Brain microvascular endothelial cell (primary cell): Measurements from ENCODE around the gene METTL1.
A peak's percentile ranks its signal among the peaks of the same experiment; 100 is the strongest.

Experiments used
- DNase-seq: peaks from one replicate; pipeline ENCODE4 v3.0.0-alpha.2; 2020
- H3K27ac ChIP-seq: fragments of 250-450 bp; sonication (Bioruptor Pico); 2 replicates; pipeline ENCODE4 v1.5.1; 2020; ENCODE audit warnings: mild to moderate bottlenecking, moderate library complexity
- H3K27me3 ChIP-seq: fragments of 250-450 bp; sonication (Bioruptor Pico); replicated peaks from 2 replicates; pipeline ENCODE4 v1.5.1; 2020; ENCODE audit warnings: mild to moderate bottlenecking
- H3K36me3 ChIP-seq: fragments of 250-450 bp; sonication (Bioruptor Pico); replicated peaks from 2 replicates; pipeline ENCODE4 v1.5.1; 2020; ENCODE audit warnings: mild to moderate bottlenecking
- H3K4me3 ChIP-seq: 2 replicates; pipeline ENCODE4 v1.5.1; 2011; ENCODE audit warnings: low read depth, mild to moderate bottlenecking, control low read depth, low read length, moderate library complexity
- CTCF ChIP-seq: IDR thresholded peaks from 2 replicates; pipeline ENCODE4 v1.5.1; 2011; ENCODE audit warnings: low read depth, mild to moderate bottlenecking, moderate library complexity, low read length, control low read depth, inconsistent platforms; ENCODE audit errors: missing control alignments
- in situ Hi-C: cut with HindIII; loops from 2 replicates; pipeline ENCODE4 v1.10.0; 2017; ENCODE audit warnings: low sequenced_read_pairs, low pct_ligation_motif_present

The METTL1 gene

GRCh38 chr12:57802607-57803006 is 30.7 kb upstream of the METTL1 start:
- Histone ChIP-seq H3K36me3 (peaks cover 27% of the 10 kb centered on the region), H3K27me3 (no peaks in the 10 kb centered on the region), H3K27ac (no peak overlapping the region), H3K4me3 (no peak overlapping the region)
- no peak for DNase-seq
- no peak for TF ChIP-seq CTCF
- in situ Hi-C loops, result no loop called here

- peaks cover 37% of the 10 kb centered on the region for H3K36me3 ChIP-seq
- TF ChIP-seq CTCF, result no peak
- DNase-seq, result no peak
- H3K4me3 ChIP-seq, result no peak overlapping the region
- in situ Hi-C loops, result no loop called here
- H3K27me3 ChIP-seq, result no peaks in the 10 kb centered on the region
- H3K27ac ChIP-seq, result no peak overlapping the region
Observed at GRCh38 chr12:57800965-57801364, 29.1 kb upstream of the METTL1 start.

GRCh38 chr12:57797933-57798332 is 26.0 kb upstream of the METTL1 start:
- H3K36me3 ChIP-seq, result peaks cover 48% of the 10 kb centered on the region
- in situ Hi-C loops, result no loop called here
- no peak overlapping the region for H3K4me3 ChIP-seq
- no peak for DNase-seq
- TF ChIP-seq CTCF, result no peak
- H3K27ac ChIP-seq, result no peak overlapping the region
- H3K27me3 ChIP-seq, result no peaks in the 10 kb centered on the region

- no peak for DNase-seq
- in situ Hi-C loops, result no loop called here
- H3K27ac ChIP-seq, result no peak overlapping the region
- peaks cover 48% of the 10 kb centered on the region for H3K36me3 ChIP-seq
- no peaks in the 10 kb centered on the region for H3K27me3 ChIP-seq
- no peak for TF ChIP-seq CTCF
- H3K4me3 ChIP-seq, result no peak overlapping the region
Observed at GRCh38 chr12:57796996-57797395, 25.1 kb upstream of the METTL1 start.

GRCh38 chr12:57795354-57795753 is 23.4 kb upstream of the METTL1 start:
- Histone ChIP-seq H3K27me3 (no peaks in the 10 kb centered on the region), H3K36me3 (peaks cover 48% of the 10 kb centered on the region), H3K27ac (peak overlapping the region; percentile 55), H3K4me3 (no peak overlapping the region)
- in situ Hi-C loops, result no loop called here
- DNase-seq, result no peak
- TF ChIP-seq CTCF, result no peak

- Histone ChIP-seq H3K4me3 (no peak overlapping the region), H3K27ac (peak overlapping the region; percentile 88), H3K36me3 (peaks cover 48% of the 10 kb centered on the region), H3K27me3 (no peaks in the 10 kb centered on the region)
- in situ Hi-C loops, result no loop called here
- TF ChIP-seq CTCF, result no peak
- peak; percentile 88 for DNase-seq
Observed at GRCh38 chr12:57793920-57794319, 22.0 kb upstream of the METTL1 start.
